Astrocyte (in vitro differentiated cells and primary cell): ENCODE measurements around the gene COQ8A. TPM values are rescaled to one million over a fixed set of nuclear protein-coding genes. Genes with fewer than 3 reads are reported as not detected.

ENCODE experiments used
- DNase-seq: peaks from one replicate; pipeline ENCODE4 v3.0.0-alpha.2; 2010; ENCODE audit warnings: low read depth
- FAIRE-seq: peaks from 2 replicates; lab custom pipeline; 2011; peaks lifted over from hg19 to GRCh38; lab: Jason Lieb, UNC
- H2AFZ ChIP-seq: 2 replicates; pipeline ENCODE4 v1.6.0; 2012; ENCODE audit warnings: low read depth, low read length, inconsistent platforms
- H3K27ac ChIP-seq: 2 replicates; pipeline ENCODE4 v1.5.1; 2011; ENCODE audit warnings: low read depth, low read length, inconsistent platforms
- H3K27me3 ChIP-seq: 2 replicates; pipeline ENCODE4 v1.6.0; 2011; ENCODE audit warnings: low read length, inconsistent platforms; ENCODE audit not compliant: insufficient read depth
- H3K36me3 ChIP-seq: 2 replicates; pipeline ENCODE4 v1.5.1; 2011; ENCODE audit warnings: low read length, inconsistent platforms; ENCODE audit not compliant: insufficient read depth
- H3K4me1 ChIP-seq: 2 replicates; pipeline ENCODE4 v1.5.1; 2011; ENCODE audit warnings: low read length, inconsistent platforms; ENCODE audit not compliant: insufficient read depth
- H3K4me2 ChIP-seq: 2 replicates; pipeline ENCODE4 v1.6.0; 2012; ENCODE audit warnings: low read length, inconsistent platforms
- H3K4me3 ChIP-seq: 2 replicates; pipeline ENCODE4 v1.5.1; 2011; ENCODE audit warnings: low read depth, mild to moderate bottlenecking, low read length, inconsistent platforms; ENCODE audit not compliant: insufficient read depth
- H3K79me2 ChIP-seq: 2 replicates; pipeline ENCODE4 v1.6.0; 2012; ENCODE audit warnings: mild to moderate bottlenecking, low read length, inconsistent platforms; ENCODE audit not compliant: insufficient read depth
- H3K9ac ChIP-seq: 2 replicates; pipeline ENCODE4 v1.6.0; 2012; ENCODE audit warnings: mild to moderate bottlenecking, low read length, inconsistent platforms
- H3K9me3 ChIP-seq: 2 replicates; pipeline ENCODE4 v1.5.1; 2012; ENCODE audit warnings: low read depth, mild to moderate bottlenecking, low read length, inconsistent platforms; ENCODE audit not compliant: insufficient read depth
- H4K20me1 ChIP-seq: 2 replicates; pipeline ENCODE4 v1.6.0; 2012; ENCODE audit warnings: low read length, inconsistent platforms; ENCODE audit not compliant: insufficient read depth
- H3K27ac Mint-ChIP-seq: one replicate; pipeline ENCODE4 v1.8.0; 2021; ENCODE audit warnings: mild to moderate bottlenecking, mixed read lengths; ENCODE audit not compliant: unreplicated experiment
- H3K27me3 Mint-ChIP-seq: one replicate; pipeline ENCODE4 v1.8.0; 2021; ENCODE audit warnings: low read depth, mixed read lengths; ENCODE audit not compliant: unreplicated experiment
- H3K36me3 Mint-ChIP-seq: one replicate; pipeline ENCODE4 v1.8.0; 2021; ENCODE audit warnings: low read depth, mixed read lengths; ENCODE audit not compliant: unreplicated experiment
- H3K4me1 Mint-ChIP-seq: one replicate; pipeline ENCODE4 v1.8.0; 2021; ENCODE audit warnings: low read depth, mixed read lengths; ENCODE audit not compliant: unreplicated experiment
- H3K4me3 Mint-ChIP-seq: one replicate; pipeline ENCODE4 v1.8.0; 2021; ENCODE audit warnings: mild to moderate bottlenecking, moderate library complexity, mixed read lengths; ENCODE audit not compliant: unreplicated experiment
- H3K9me3 Mint-ChIP-seq: one replicate; pipeline ENCODE4 v1.8.0; 2021; ENCODE audit warnings: mild to moderate bottlenecking, mixed read lengths; ENCODE audit not compliant: unreplicated experiment
- CTCF ChIP-seq: IDR thresholded peaks from 2 replicates; pipeline ENCODE4 v1.5.1; 2011; ENCODE audit warnings: low read depth, mild to moderate bottlenecking, inconsistent platforms, low read length, moderate library complexity; ENCODE audit not compliant: insufficient read depth
- EZH2 ChIP-seq: IDR thresholded peaks from 2 replicates; pipeline ENCODE4 v1.6.1; 2012; ENCODE audit warnings: mild to moderate bottlenecking, low read length, inconsistent platforms; ENCODE audit not compliant: insufficient read depth
- total RNA-seq: library from RNA; stranded (reverse); gene quantifications from 2 replicates; pipeline ENCODE4 v1.2.1, GENCODE V29; 2021

Gene COQ8A
- total RNA-seq, 1 donor from 2014 or later, result 8.2 TPM

- H3K9ac ChIP-seq, result no peak overlapping the region
- H2AFZ ChIP-seq, result no peak overlapping the region
- no peaks in the 10 kb centered on the region for H3K4me1 ChIP-seq
- no peak for DNase-seq
- H3K4me2 ChIP-seq, result no peak overlapping the region
- Mint-ChIP-seq H3K27ac (no peak overlapping the region), H3K9me3 (no peaks in the 10 kb centered on the region), H3K27me3 (no peaks in the 10 kb centered on the region), H3K36me3 (peaks cover 1% of the 10 kb centered on the region), H3K4me3 (no peak overlapping the region), H3K4me1 (peaks cover 8% of the 10 kb centered on the region)
- FAIRE-seq, result no peak
- no peaks in the 10 kb centered on the region for H4K20me1 ChIP-seq
- no peak overlapping the region for H3K4me3 ChIP-seq
- no peaks in the 10 kb centered on the region for H3K79me2 ChIP-seq
- no peak overlapping the region for H3K27ac ChIP-seq
- H3K27me3 ChIP-seq, result no peaks in the 10 kb centered on the region
- no peaks in the 10 kb centered on the region for H3K9me3 ChIP-seq
- TF ChIP-seq CTCF, result no peak
- TF ChIP-seq EZH2, result no peak
- H3K36me3 ChIP-seq, result no peaks in the 10 kb centered on the region
These were observed 39.0 kb downstream of the COQ8A start for GRCh38 chr1:226979115-226979516.

- FAIRE-seq, result no peak
- H3K27ac Mint-ChIP-seq, result no peak overlapping the region
- Histone ChIP-seq H3K4me1 (no peaks in the 10 kb centered on the region), H3K9ac (no peak overlapping the region), H2AFZ (no peak overlapping the region), H3K4me3 (no peak overlapping the region), H3K9me3 (no peaks in the 10 kb centered on the region), H3K27me3 (no peaks in the 10 kb centered on the region), H3K79me2 (no peaks in the 10 kb centered on the region), H4K20me1 (no peaks in the 10 kb centered on the region), H3K27ac (no peak overlapping the region), H3K36me3 (no peaks in the 10 kb centered on the region), H3K4me2 (no peak overlapping the region)
- no peaks in the 10 kb centered on the region for H3K9me3 Mint-ChIP-seq
- no peak overlapping the region for H3K4me3 Mint-ChIP-seq
- peaks cover 3% of the 10 kb centered on the region for H3K4me1 Mint-ChIP-seq
- TF ChIP-seq CTCF, result no peak
- TF ChIP-seq EZH2, result no peak
- peaks cover 1% of the 10 kb centered on the region for H3K36me3 Mint-ChIP-seq
- no peak for DNase-seq
- no peaks in the 10 kb centered on the region for H3K27me3 Mint-ChIP-seq
These were observed 39.5 kb downstream of the COQ8A start for GRCh38 chr1:226979517-226980121.

- Mint-ChIP-seq H3K27ac (no peak overlapping the region), H3K4me3 (no peak overlapping the region), H3K4me1 (no peaks in the 10 kb centered on the region), H3K36me3 (peaks cover 1% of the 10 kb centered on the region), H3K9me3 (no peaks in the 10 kb centered on the region), H3K27me3 (no peaks in the 10 kb centered on the region)
- Histone ChIP-seq H3K4me2 (no peak overlapping the region), H4K20me1 (no peaks in the 10 kb centered on the region), H3K4me3 (no peak overlapping the region), H3K9ac (no peak overlapping the region), H3K27ac (no peak overlapping the region), H3K79me2 (no peaks in the 10 kb centered on the region), H3K36me3 (no peaks in the 10 kb centered on the region), H2AFZ (no peak overlapping the region), H3K9me3 (no peaks in the 10 kb centered on the region), H3K27me3 (no peaks in the 10 kb centered on the region), H3K4me1 (no peaks in the 10 kb centered on the region)
- FAIRE-seq, result no peak
- TF ChIP-seq CTCF (no peak), EZH2 (no peak)
- DNase-seq, result no peak
These were observed 40.0 kb downstream of the COQ8A start for GRCh38 chr1:226980122-226980560.
